ENCODE results near the gene BET1. TPM values are rescaled to one million over a fixed set of nuclear protein-coding genes. Genes with fewer than 3 reads are reported as not detected.
A peak's percentile ranks its signal among the peaks of the same experiment; 100 is the strongest.

The BET1 gene
- total and polyA plus RNA-seq, 4 donors: 17.6 to 45.4 (median 20.7) TPM

GRCh38 chr7:93948873-93949272, 55.3 kb downstream of the BET1 start:
- Histone ChIP-seq H3K4me3 (no peak overlapping the region), H3K9ac (ENCODE audit: insufficient read depth in 1 of 2, low read length in 2 of 2) (no peak overlapping the region), H3K9me3 (ENCODE audit: control insufficient read depth in 4 of 4, insufficient read depth in 3 of 4, low read length in 3 of 4) (no peaks in the 10 kb centered on the region), H3K4me1 (ENCODE audit: control insufficient read depth in 5 of 5, insufficient read depth in 5 of 5, low read length in 5 of 5) (peaks cover 0 to 11% (median 3%) of the 10 kb centered on the region in 5 donors), H3K36me3 (ENCODE audit: control insufficient read depth in 4 of 4, insufficient read depth in 4 of 4, low read length in 4 of 4) (no peaks in the 10 kb centered on the region), H3K27me3 (ENCODE audit: control insufficient read depth in 3 of 3, insufficient read depth in 3 of 3, low read length in 2 of 3) (no peaks in the 10 kb centered on the region), H3K27ac (ENCODE audit: low read depth in 1 of 2, low read length in 1 of 2) (no peak overlapping the region)
- no peak for TF ChIP-seq CTCF (IDR thresholded peaks at IDR 0.05; ENCODE audit: control extremely low read depth, extremely low read depth)
- DNase-seq: no peak
- no peak for ATAC-seq (ENCODE audit: insufficient read depth, low FRiP score)
- 62 to 69% methylated on average over 1 to 2 of the region's 2 CpGs for WGBS, 2 donors

GRCh38 chr7:93948106-93948505, 56.0 kb downstream of the BET1 start:
- no peak for TF ChIP-seq CTCF (IDR thresholded peaks at IDR 0.05; ENCODE audit: control extremely low read depth, extremely low read depth)
- 67 to 81% methylated on average over 1 of the region's 1 CpG for WGBS, 2 donors
- no peaks in the 10 kb centered on the region for H3K36me3 ChIP-seq (ENCODE audit: control insufficient read depth in 4 of 4, insufficient read depth in 4 of 4, low read length in 4 of 4)

GRCh38 chr7:93945756-93946535, 58.2 kb downstream of the BET1 start:
- no peaks in the 10 kb centered on the region for H3K36me3 ChIP-seq (ENCODE audit: control insufficient read depth in 4 of 4, insufficient read depth in 4 of 4, low read length in 4 of 4)
- no peak overlapping the region for H3K9ac ChIP-seq (ENCODE audit: insufficient read depth in 1 of 2, low read length in 2 of 2)
- WGBS, 2 donors: 35 to 37% methylated on average over 5 of the region's 5 CpGs
- H3K9me3 ChIP-seq (ENCODE audit: control insufficient read depth in 4 of 4, insufficient read depth in 3 of 4, low read length in 3 of 4): peaks cover 0 to under 1% (median 0%) of the 10 kb centered on the region in 4 donors
- H3K4me1 ChIP-seq (ENCODE audit: control insufficient read depth in 5 of 5, insufficient read depth in 5 of 5, low read length in 5 of 5): peaks cover 0 to 13% (median 3%) of the 10 kb centered on the region in 5 donors
- H3K4me3 ChIP-seq: no peak overlapping the region
- TF ChIP-seq CTCF (IDR thresholded peaks at IDR 0.05; ENCODE audit: control extremely low read depth, extremely low read depth): no peak
- peak overlapping the region in 1 of 2 donors; percentile 85 for H3K27ac ChIP-seq (ENCODE audit: low read depth in 1 of 2, low read length in 1 of 2)
- DNase-seq (no peak), ATAC-seq (ENCODE audit: insufficient read depth, low FRiP score) (no peak)
- no peaks in the 10 kb centered on the region for H3K27me3 ChIP-seq (ENCODE audit: control insufficient read depth in 3 of 3, insufficient read depth in 3 of 3, low read length in 2 of 3)

More at GRCh38 chr7:93948106-93948505, 56.0 kb downstream of the BET1 start:
- Histone ChIP-seq H3K27me3 (ENCODE audit: control insufficient read depth in 3 of 3, insufficient read depth in 3 of 3, low read length in 2 of 3) (no peaks in the 10 kb centered on the region), H3K9ac (ENCODE audit: insufficient read depth in 1 of 2, low read length in 2 of 2) (no peak overlapping the region), H3K4me1 (ENCODE audit: control insufficient read depth in 5 of 5, insufficient read depth in 5 of 5, low read length in 5 of 5) (peaks cover 0 to 13% (median 3%) of the 10 kb centered on the region in 5 donors), H3K9me3 (ENCODE audit: control insufficient read depth in 4 of 4, insufficient read depth in 3 of 4, low read length in 3 of 4) (no peaks in the 10 kb centered on the region), H3K27ac (ENCODE audit: low read depth in 1 of 2, low read length in 1 of 2) (no peak overlapping the region), H3K4me3 (no peak overlapping the region)
- DNase-seq: no peak
- ATAC-seq (ENCODE audit: insufficient read depth, low FRiP score): no peak
